Transverse colon (tissue), 3 donors: ENCODE measurements around the gene MAPKAP1.

Experiments used
- EP300 ChIP-seq: sonication (generic); formaldehyde crosslinking; IDR thresholded peaks from one replicate; pipeline ENCODE4 v1.6.1; 2017; ENCODE audit warnings: antibody characterized with exemption, low read depth
- POLR2A ChIP-seq: fragments of 450-650 bp; IDR thresholded peaks from one replicate; pipeline ENCODE4 v1.6.1; 2016; ENCODE audit warnings: antibody characterized with exemption, mild to moderate bottlenecking, moderate library complexity
- TF ChIP-seq, protein P1 (sequence below), 5 experiments: fragments of 200-600 bp in 3 of 5; fragments of 450-650 bp in 2 of 5; sonication (generic) in 3 of 5; IDR thresholded peaks; 1 replicate in 2 of 5; 2 replicates in 3 of 5; pipeline ENCODE4 v1.5.1; 2016 to 2017; ENCODE audit warnings: antibody characterized with exemption in 5 of 5, inconsistent platforms in 3 of 5, mild to moderate bottlenecking in 2 of 5, moderate library complexity in 1 of 5

DNA sequence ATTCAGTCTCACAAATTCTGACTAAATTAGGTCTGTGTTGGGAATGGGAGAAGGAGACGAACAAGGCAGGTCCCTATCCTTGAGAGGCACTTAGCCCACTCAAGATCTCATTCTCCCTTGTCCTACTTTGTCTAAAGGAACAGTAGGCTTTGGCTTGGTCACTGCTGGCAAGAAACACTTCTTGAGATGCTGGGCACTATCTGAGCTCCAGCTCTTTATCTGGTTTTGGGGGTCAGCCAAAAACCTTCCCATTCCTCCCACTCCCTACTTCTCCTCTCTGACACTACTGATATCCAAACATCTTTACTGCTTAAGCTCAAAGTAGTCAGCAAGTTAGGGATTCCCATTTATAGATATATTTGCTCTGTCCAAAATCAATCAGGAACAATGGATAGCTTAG, 155.2 kb downstream of the MAPKAP1 start:
- TF ChIP-seq POLR2A = no peak
- no peak for TF ChIP-seq EP300
- TF ChIP-seq, protein P1, sequence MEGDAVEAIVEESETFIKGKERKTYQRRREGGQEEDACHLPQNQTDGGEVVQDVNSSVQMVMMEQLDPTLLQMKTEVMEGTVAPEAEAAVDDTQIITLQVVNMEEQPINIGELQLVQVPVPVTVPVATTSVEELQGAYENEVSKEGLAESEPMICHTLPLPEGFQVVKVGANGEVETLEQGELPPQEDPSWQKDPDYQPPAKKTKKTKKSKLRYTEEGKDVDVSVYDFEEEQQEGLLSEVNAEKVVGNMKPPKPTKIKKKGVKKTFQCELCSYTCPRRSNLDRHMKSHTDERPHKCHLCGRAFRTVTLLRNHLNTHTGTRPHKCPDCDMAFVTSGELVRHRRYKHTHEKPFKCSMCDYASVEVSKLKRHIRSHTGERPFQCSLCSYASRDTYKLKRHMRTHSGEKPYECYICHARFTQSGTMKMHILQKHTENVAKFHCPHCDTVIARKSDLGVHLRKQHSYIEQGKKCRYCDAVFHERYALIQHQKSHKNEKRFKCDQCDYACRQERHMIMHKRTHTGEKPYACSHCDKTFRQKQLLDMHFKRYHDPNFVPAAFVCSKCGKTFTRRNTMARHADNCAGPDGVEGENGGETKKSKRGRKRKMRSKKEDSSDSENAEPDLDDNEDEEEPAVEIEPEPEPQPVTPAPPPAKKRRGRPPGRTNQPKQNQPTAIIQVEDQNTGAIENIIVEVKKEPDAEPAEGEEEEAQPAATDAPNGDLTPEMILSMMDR (IDR thresholded peaks at IDR 0.05) = no peak
